GM18873 (cell line): ENCODE measurements around the gene STK32C.

Source experiments
- ATAC-seq: cut with Tn5 transposase; IDR thresholded peaks from one replicate; pipeline ENCODE4 v1.9.1; 2021; ENCODE audit warnings: mild to moderate bottlenecking, moderate library complexity, moderate number of reproducible peaks; ENCODE audit not compliant: unreplicated experiment, low FRiP score

The STK32C gene

GRCh38 chr10:132289439-132289838, 18.3 kb downstream of the STK32C start:
- no peak for ATAC-seq

GRCh38 chr10:132283604-132284382, 24.0 kb downstream of the STK32C start:
- no peak for ATAC-seq

- no peak for ATAC-seq
Measured at GRCh38 chr10:132282667-132283603, 24.8 kb downstream of the STK32C start.

- no peak for ATAC-seq
Measured at GRCh38 chr10:132281915-132282666, 25.7 kb downstream of the STK32C start.

- ATAC-seq = no peak
Measured at GRCh38 chr10:132280646-132281074, 27.1 kb downstream of the STK32C start.

- ATAC-seq = no peak
Measured at GRCh38 chr10:132279873-132280645, 27.7 kb downstream of the STK32C start.

- no peak for ATAC-seq
Measured at GRCh38 chr10:132277311-132277741, 30.4 kb downstream of the STK32C start.

GRCh38 chr10:132276706-132277105, 31.0 kb downstream of the STK32C start:
- ATAC-seq = no peak

GRCh38 chr10:132276179-132276675, 31.5 kb downstream of the STK32C start:
- ATAC-seq = no peak

GRCh38 chr10:132275426-132276178, 32.1 kb downstream of the STK32C start:
- ATAC-seq = no peak

GRCh38 chr10:132274986-132275385, 32.8 kb downstream of the STK32C start:
- ATAC-seq = no peak

GRCh38 chr10:132274581-132274980, 33.2 kb downstream of the STK32C start:
- no peak for ATAC-seq

GRCh38 chr10:132273966-132274365, 33.8 kb downstream of the STK32C start:
- no peak for ATAC-seq

- ATAC-seq = no peak
Measured at GRCh38 chr10:132273304-132273944, 34.3 kb downstream of the STK32C start.

- no peak for ATAC-seq
Measured at GRCh38 chr10:132272231-132272971, 35.3 kb downstream of the STK32C start.

GRCh38 chr10:132271458-132272230, 36.1 kb downstream of the STK32C start:
- no peak for ATAC-seq
